Stimulated activated CD4-positive, alpha-beta T cell treated with anti-CD3 and anti-CD28 coated beads, Interleukin-12 subunit alpha, Interleukin-12 subunit beta, amount 100 ng/mL, for 4 hours (primary cell): ENCODE measurements around the gene INTS1.
A peak's percentile ranks its signal among the peaks of the same experiment; 100 is the strongest.
"Not testable (repeated sequence)": the region's sequence is repeated elsewhere in the genome, so short reads cannot be mapped to it uniquely, and the experiment has no call there.

Source experiments
- DNase-seq: peaks from one replicate; pipeline ENCODE4 v3.0.0-alpha.2; 2020

Gene INTS1

DNA sequence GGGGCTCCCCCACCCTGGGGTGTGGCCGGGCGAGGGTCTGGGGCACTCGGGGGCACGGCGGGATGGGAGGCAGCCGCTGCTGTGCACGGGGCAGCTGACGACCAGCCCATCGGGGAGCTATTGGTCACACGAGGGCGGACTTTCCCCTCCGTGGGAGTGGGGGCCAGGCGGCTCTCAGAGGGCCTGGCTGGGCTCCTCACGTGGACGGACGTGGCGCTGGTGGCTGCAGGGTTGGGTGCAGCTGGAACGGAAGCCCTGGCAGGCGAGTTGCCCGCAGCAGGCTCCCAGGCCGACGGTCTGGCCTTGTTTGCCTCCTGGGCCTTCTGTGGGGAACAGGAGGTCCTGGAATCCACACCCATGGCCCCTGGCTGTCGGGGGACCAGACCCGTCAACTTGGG is 59.3 kb downstream of the INTS1 start:
- no peak for DNase-seq

DNA sequence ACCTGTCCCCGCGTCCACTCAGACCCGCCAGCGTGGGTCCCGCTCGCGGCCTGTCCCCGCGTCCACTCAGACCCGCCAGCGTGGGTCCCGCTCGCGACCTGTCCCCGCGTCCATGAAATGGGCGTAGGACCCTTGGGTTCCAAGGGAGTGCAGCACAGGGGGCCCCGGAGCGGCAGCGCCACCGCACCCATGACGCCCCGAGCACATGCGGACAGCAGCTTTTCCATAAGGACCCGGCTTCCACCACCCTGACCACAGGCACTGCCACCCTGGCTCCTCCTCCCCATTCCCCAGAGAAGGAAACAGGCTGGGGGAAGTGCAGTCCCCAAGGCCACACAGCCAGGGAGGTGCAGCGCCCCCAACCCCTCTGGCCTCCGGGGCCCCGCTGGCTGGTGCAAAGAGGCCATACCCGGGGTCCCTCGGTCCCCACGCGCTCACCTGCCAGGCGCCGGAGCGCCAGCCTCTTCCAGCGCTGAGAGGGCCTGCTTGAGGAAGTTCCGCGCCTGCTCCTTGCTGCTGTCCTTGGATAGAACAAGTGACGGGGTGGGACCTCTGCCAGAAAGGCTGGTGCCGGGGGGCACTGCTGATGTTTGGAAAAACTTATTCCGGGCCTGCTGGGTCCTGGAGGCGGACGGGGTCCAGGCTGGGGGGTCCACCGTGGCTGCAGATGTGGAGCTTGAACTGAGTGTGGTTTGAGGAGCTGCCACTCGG is 59.8 kb downstream of the INTS1 start:
- no peak for DNase-seq

GRCh38 chr7:1443587-1444200 is 60.5 kb downstream of the INTS1 start:
- not testable (repeated sequence) for DNase-seq

DNA sequence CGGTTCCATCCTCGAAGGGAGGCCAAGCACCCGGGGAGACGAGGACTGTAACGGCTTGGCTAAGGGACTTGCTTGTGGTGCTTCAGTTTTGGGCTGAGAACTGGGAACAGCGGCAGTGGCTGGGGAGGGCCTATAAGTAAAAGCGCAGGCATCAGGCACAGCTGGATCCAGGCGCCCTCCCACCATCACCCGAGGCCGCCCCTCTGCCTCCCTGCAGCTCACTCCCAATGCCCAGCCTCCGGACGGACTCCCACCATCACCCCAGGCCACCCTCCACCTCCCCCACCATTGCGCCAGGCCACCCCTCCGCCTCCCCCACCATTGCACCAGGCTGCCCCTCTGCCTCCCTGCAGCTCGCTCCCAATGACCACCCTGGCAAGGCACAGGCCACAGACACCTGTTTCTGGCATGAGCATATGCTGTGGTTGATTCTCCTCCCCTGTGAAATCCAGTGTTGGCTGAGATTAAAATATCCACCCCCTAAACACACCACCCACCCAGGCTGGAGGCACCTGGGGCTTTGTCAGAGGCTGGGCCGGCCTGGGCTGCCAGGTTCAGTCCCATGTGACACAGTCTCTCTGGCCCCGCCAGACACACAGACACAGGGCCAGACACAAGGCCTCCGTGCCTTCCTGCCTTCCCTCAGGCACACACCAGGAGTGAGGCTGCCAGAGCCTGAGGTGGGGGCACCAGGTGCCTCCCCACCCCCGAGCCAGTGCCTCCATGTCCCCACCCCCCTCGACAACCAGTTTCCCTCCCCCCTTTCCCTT is 61.6 kb downstream of the INTS1 start:
- DNase-seq: no peak

DNA sequence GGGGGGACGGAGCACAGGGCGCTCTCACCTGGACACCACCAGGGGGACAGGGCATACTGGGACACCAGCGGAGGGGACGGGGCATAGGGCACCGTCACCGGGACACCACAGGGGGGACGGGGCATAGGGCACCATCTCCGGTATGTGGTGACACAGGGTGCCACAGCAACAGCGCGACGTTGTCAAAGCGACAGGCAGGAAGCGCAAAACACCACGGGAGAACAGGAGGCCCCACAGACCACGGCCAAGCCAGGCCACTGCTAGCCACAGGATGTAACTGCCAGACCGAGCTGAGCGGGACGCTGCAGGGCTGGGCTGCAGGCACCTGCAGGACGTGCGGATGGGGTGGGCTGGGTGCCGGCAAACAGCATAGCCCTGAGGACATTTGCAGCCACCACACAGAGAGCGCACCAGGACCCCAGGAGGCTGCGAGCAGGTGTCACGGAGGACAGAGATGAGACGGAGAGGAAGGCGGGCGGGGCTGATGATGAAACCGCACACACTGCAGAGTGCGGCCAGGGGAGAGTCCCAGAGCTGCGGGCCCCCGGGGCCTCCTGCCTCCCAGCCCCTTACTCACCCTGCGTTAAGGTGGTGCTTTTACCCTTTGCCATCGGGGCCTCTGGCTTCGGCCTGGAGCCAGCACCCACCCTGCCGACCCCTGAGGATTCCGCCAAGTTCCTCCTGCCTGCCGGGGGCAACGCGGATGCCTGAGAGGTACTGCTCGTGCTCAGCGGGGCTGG is 62.4 kb downstream of the INTS1 start:
- no peak for DNase-seq

DNA sequence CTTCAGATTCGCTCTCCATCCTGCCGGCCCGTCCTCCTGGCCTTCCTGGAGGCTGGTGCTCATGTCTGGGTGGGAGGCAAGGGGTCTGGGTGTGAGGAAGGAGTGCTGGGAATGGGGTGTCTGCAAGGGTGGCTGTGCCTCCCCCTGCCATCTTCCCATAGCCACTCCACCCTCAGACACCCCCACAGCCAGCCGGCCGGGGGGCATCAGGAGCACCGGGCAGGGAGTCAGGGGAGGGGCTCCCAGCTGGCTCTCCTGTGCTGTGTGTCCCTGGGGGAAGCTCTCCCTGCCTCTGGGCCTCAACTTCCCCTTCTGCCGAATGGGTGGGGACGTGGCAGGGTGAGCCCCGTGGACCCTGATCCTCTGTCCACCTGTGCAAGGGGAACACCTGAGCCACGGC is 63.6 kb downstream of the INTS1 start:
- no peak for DNase-seq

DNA sequence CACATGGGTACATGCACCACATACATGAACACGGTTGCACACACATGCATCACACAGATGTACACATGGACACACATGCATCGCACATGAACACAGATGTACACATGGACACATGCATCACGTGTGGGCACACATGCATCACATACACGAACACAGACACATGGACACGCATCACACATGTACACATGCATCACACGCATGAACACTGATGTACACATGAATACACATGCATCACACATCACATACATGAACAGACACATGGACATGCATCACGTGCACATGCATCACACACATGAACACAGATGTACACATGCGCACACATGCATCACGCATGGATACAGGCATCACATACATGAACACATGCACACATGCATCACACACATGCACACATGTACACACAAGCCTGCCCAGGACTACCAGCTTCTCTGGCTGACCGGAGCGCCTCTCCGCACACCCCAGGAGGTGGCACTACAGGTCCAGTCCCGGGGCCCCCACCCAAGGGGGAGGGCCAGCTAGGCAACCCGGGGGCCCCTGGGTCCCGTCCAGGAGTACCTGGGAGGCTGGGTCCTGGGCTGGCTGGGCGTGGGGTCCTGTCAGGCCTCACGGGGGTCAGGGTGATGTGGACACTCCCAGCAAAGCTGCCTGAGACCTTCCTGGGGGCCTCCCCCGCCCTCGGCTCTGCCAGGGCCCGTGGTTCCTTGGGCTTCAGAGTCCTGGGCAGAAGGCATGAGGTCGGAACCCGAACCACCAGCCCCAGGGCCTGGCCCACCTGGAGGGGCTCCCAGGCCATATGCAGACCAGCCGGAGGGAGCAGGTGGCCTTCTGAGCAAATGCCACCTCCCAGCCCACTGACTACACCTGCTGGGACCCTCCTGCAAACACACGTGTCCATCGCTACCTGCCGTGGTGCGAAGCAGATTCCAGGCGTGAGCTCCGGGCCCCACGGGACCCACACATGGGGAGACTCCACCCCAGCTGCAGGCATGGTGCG is 64.5 kb downstream of the INTS1 start:
- DNase-seq: no peak

DNA sequence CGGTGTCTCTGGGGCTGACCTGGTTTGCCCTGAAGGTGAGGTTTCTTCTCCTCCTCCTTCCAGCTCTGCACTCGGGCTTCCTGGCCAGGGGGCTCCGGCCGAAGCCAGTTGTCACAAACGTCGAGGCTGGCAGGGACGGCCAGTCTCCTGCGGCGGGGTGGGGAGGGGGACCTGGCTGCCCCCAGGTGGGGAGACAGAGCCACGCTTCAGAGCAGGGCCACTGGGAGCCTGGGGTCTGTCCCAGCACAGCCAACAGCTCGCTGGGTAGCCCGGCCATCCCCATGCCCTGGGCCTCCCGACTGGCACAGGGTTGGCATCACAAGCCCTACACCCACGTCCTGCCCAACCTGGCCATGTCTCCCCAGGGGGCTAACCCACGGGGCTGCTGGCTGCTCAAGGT is 65.4 kb downstream of the INTS1 start:
- no peak for DNase-seq

DNA sequence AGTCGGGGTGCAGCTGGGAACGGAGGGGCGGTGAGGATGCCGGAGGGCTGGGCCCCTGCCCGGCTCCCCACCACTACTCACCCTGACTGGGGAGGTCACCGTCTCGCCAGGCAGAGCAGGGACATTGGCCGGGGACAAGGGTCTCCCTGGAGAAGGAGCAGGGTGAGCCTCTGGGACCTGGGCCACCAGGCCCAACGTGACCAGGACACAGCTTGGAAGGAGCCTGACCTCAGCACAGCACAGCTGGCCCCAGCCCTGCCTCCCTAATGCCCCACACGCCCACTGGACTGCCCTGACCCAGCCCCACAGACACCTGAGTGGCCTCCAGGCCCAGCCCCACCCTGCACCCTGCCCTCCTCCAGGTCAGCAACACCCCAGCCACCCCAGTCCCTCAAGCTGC is 66.0 kb downstream of the INTS1 start:
- DNase-seq: no peak

- DNase-seq: no peak
Measured at GRCh38 chr7:1437155-1437880, 66.9 kb downstream of the INTS1 start.

GRCh38 chr7:1436608-1437007 is 67.6 kb downstream of the INTS1 start:
- no peak for DNase-seq

DNA sequence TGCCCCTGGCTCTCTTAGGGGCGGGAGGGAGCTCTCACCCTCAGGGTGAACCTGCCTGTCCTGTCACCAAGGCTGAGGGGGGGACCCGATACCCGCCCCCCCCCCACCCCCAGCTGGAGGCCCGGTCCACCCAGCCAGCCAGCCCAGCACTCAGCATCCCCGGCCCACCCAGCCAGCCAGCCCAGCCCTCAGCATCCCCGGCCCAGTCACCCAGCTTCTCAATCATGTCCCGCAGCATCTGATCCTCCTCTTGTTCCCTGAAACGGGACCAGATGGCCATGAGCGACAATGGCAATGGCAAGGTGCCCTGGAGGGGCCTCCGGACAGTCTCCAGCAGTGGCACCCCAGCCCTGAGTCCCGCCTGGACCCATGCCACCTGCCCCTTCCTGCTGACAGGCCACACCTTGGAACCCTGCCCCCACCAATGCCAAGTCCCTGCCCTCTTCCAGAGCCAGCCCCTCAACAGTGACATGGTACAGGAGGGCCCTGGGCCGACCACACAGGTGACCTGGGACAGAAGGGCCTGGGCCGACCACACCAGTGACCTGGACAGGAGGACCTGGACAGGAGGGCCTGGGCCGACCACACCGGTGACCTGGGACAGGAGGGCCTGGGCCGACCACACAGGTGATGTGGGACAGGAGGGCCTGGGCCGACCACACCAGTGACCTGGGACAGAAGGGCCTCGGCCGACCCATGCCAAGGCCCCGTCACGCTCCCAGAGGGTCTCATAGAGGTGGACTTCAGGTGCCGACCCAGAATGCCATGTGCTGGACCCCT is 69.1 kb downstream of the INTS1 start:
- no peak for DNase-seq

- DNase-seq: no peak
Measured at GRCh38 chr7:1434165-1434718, 69.9 kb downstream of the INTS1 start.

- no peak for DNase-seq
Measured at GRCh38 chr7:1433128-1433920, 70.9 kb downstream of the INTS1 start.

DNA sequence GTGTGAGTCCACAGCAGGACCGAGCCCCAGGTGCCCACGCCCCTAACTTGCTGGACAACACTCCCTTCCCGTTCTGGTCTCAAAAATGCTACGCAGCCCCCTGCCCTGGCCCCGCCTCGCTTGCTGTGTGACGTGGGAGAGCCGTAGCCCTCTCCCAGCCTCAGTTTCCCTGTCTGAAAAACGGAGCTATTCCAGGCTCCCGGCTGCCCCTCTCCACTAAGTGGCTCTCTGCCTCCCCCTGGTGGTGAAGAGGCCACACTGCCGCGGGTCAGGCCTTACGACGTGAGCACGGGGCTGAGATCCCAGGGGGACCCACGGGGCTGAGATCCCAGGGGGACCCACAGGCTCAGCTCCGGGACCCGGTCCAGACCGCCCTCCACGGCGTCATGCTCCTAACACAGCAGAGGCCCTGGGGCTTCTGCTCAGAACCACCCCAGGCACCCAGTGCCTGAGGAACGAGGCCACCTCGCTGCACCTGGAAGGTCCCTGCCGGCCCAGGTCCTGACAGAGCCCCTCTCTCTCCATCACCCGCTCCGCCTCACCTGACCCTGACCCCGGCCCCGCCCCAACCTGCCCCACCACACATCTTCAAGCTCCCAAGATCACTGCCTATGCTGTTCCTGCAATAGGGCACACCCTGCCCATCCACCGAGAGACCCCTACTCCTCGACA is 71.6 kb downstream of the INTS1 start:
- peak; percentile 81 for DNase-seq

DNA sequence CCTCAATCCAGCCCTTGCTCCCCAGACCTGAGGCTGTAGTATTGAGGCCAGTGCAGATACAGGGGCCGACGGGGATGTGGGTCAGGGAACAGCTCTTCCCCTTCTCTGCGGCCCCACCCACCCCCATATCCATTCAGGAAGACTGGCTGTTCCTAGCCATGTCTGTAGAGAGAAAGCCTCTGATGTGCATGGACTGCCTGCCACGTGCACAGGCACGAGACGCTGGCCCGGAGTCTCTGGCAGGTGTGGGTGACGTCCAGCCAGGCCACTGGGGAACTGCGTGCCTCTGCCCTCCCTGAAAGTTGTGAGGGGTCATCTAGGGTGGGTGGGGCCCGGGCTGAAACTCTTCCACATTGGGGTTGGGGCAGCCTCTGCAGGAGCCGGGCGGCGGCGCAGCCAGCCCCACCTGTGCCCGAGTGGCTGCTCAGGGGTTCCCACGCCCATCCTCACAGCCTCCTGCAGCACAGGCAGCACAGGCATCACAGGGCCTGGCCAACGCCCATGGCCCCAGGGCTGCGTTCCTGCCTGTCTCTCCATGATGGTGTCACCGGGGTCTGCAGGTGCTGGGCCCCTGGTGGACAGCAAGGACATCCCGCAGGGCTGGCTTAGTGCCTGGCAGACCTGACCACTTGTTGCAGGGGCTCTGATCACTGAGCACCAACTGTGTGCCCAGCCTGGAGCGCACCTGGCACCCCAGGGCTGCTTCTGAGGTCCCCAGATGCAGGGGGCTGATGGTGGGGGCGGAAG is 72.4 kb downstream of the INTS1 start:
- no peak for DNase-seq

DNA sequence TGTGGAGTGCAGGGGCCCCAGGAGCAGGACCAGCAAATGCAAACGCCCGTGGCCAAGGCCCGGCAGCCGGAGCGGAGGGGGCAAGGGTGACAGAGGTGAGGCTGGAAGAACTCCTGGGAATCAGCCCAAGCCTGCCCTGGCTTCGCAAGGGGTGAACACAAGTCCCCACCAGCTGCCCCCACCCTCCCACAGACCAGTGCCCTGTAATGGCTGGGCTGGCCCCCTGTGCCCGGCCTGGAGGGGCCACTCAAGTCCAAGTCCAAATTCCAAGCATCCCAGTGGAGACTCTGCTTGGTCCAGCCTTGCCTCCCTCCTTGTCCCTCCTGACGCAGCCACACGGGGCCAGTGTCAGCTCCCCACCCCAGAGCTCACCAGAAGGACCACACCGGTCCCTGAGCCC is 73.0 kb downstream of the INTS1 start:
- DNase-seq: no peak
